ENCODE data around the gene EPHA2.

Gene EPHA2

GRCh38 chr1:16138772-16139221 is 17.1 kb downstream of the EPHA2 start:
- no peak for DNase-seq (ENCODE audit: low read depth in 4 of 4, low spot score in 1 of 4)

GRCh38 chr1:16137890-16138467 is 17.9 kb downstream of the EPHA2 start:
- no peak for DNase-seq (ENCODE audit: low read depth in 4 of 4, low spot score in 1 of 4)

GRCh38 chr1:16135501-16135900 is 20.4 kb downstream of the EPHA2 start:
- no peak for DNase-seq (ENCODE audit: low read depth in 4 of 4, low spot score in 1 of 4)

- DNase-seq (ENCODE audit: low read depth in 4 of 4, low spot score in 1 of 4), result no peak
Measured at GRCh38 chr1:16134906-16135305, 21.0 kb downstream of the EPHA2 start.

GRCh38 chr1:16134066-16134801 is 21.6 kb downstream of the EPHA2 start:
- no peak for DNase-seq (ENCODE audit: low read depth in 4 of 4, low spot score in 1 of 4)

GRCh38 chr1:16133007-16133961 is 22.6 kb downstream of the EPHA2 start:
- no peak for DNase-seq (ENCODE audit: low read depth in 4 of 4, low spot score in 1 of 4)

GRCh38 chr1:16132325-16132785 is 23.5 kb downstream of the EPHA2 start:
- DNase-seq (ENCODE audit: low read depth in 4 of 4, low spot score in 1 of 4), result no peak

- DNase-seq (ENCODE audit: low read depth in 4 of 4, low spot score in 1 of 4), result no peak
Measured at GRCh38 chr1:16131636-16132324, 24.1 kb downstream of the EPHA2 start.

- DNase-seq (ENCODE audit: low read depth in 4 of 4, low spot score in 1 of 4), result no peak
Measured at GRCh38 chr1:16130827-16131226, 25.0 kb downstream of the EPHA2 start.

GRCh38 chr1:16129921-16130543 is 25.8 kb downstream of the EPHA2 start:
- DNase-seq (ENCODE audit: low read depth in 4 of 4, low spot score in 1 of 4), result no peak

- DNase-seq (ENCODE audit: low read depth in 4 of 4, low spot score in 1 of 4), result no peak
Measured at GRCh38 chr1:16129316-16129715, 26.6 kb downstream of the EPHA2 start.

- DNase-seq (ENCODE audit: low read depth in 4 of 4, low spot score in 1 of 4), result no peak
Measured at GRCh38 chr1:16128338-16128741, 27.5 kb downstream of the EPHA2 start.

- DNase-seq (ENCODE audit: low read depth in 4 of 4, low spot score in 1 of 4), result no peak
Measured at GRCh38 chr1:16127676-16128337, 28.1 kb downstream of the EPHA2 start.

GRCh38 chr1:16126743-16127515 is 28.9 kb downstream of the EPHA2 start:
- DNase-seq (ENCODE audit: low read depth in 4 of 4, low spot score in 1 of 4), result no peak

GRCh38 chr1:16126160-16126559 is 29.7 kb downstream of the EPHA2 start:
- no peak for DNase-seq (ENCODE audit: low read depth in 4 of 4, low spot score in 1 of 4)

- no peak for DNase-seq (ENCODE audit: low read depth in 4 of 4, low spot score in 1 of 4)
Measured at GRCh38 chr1:16125483-16125882, 30.4 kb downstream of the EPHA2 start.

- no peak for DNase-seq (ENCODE audit: low read depth in 4 of 4, low spot score in 1 of 4)
Measured at GRCh38 chr1:16125088-16125470, 30.8 kb downstream of the EPHA2 start.

GRCh38 chr1:16124377-16125087 is 31.3 kb downstream of the EPHA2 start:
- no peak for DNase-seq (ENCODE audit: low read depth in 4 of 4, low spot score in 1 of 4)

- peak in 2 of 4 experiments; percentile 5 to 32 for DNase-seq (ENCODE audit: low read depth in 4 of 4, low spot score in 1 of 4)
Measured at GRCh38 chr1:16122916-16123315, 33.0 kb downstream of the EPHA2 start.

Data from stimulated activated CD4-positive, alpha-beta T cell treated with anti-CD3 and anti-CD28 coated beads, Interleukin-1b, Interleukin-23, amount 100 ng/mL, for 24 hours (primary cell).